Activated naive CD4-positive, alpha-beta T cell treated with anti-CD3 and anti-CD28 coated beads, Interleukin-2, amount 50 U/mL, for 16 hours (primary cell): Measurements from ENCODE around the gene ZNF28.
A peak's percentile ranks its signal among the peaks of the same experiment; 100 is the strongest.
"Not testable (repeated sequence)": the region's sequence is repeated elsewhere in the genome, so short reads cannot be mapped to it uniquely, and the experiment has no call there.

Experiments
- DNase-seq: peaks from one replicate; pipeline ENCODE4 v3.0.0-alpha.2; 2020

ZNF28 gene

GRCh38 chr19:52821204-52821960 is at the start of gene ZNF28:
ZNF28 (minus strand) TSS chr19:52821633; CDS start chr19:52817958, 3,675 bp downstream.
- DNase-seq = peak; percentile 64

- not testable (repeated sequence) for DNase-seq
Observed at GRCh38 chr19:52868031-52868430, 46.6 kb upstream of the ZNF28 start.

GRCh38 chr19:52857378-52858191 is 36.2 kb upstream of the ZNF28 start, which contains the start of gene ZNF468:
ZNF468 (minus strand) TSS chr19:52857619; CDS start chr19:52854272, 3,347 bp downstream.
- peak; percentile 61 for DNase-seq

- DNase-seq = peak; percentile 10
Observed at GRCh38 chr19:52856540-52857377, 35.3 kb upstream of the ZNF28 start.

GRCh38 chr19:52847352-52847751 is 25.9 kb upstream of the ZNF28 start:
- DNase-seq = not testable (repeated sequence)

GRCh38 chr19:52840825-52841465 is 19.5 kb upstream of the ZNF28 start:
- DNase-seq = not testable (repeated sequence)

- DNase-seq = not testable (repeated sequence)
Observed at GRCh38 chr19:52834289-52834688, 12.9 kb upstream of the ZNF28 start.

GRCh38 chr19:52833541-52833940 is 12.1 kb upstream of the ZNF28 start:
- DNase-seq = not testable (repeated sequence)

GRCh38 chr19:52829866-52830265 is 8.4 kb upstream of the ZNF28 start:
- DNase-seq = not testable (repeated sequence)

- no peak for DNase-seq
Observed at GRCh38 chr19:52825765-52826164, 4.3 kb upstream of the ZNF28 start.

GRCh38 chr19:52823676-52824075 is 2.2 kb upstream of the ZNF28 start:
- DNase-seq = no peak

GRCh38 chr19:52820472-52821203 is 795 bp downstream of the ZNF28 start:
- DNase-seq = not testable (repeated sequence)

- DNase-seq = no peak
Observed at GRCh38 chr19:52809801-52810200, 11.6 kb downstream of the ZNF28 start.

- DNase-seq = not testable (repeated sequence)
Observed at GRCh38 chr19:52799950-52800640, 21.3 kb downstream of the ZNF28 start.

GRCh38 chr19:52789440-52789839 is 32.0 kb downstream of the ZNF28 start:
- DNase-seq = no peak

- DNase-seq = peak; percentile 77
Observed at GRCh38 chr19:52786464-52787354, 34.7 kb downstream of the ZNF28 start, which contains the start of gene ZNF600. ZNF600 (minus strand) TSS chr19:52786791; CDS start chr19:52778888, 7,903 bp downstream.

- no peak for DNase-seq
Observed at GRCh38 chr19:52786078-52786463, 35.4 kb downstream of the ZNF28 start.

GRCh38 chr19:52785506-52785905 is 35.9 kb downstream of the ZNF28 start:
- no peak for DNase-seq

- not testable (repeated sequence) for DNase-seq
Observed at GRCh38 chr19:52782864-52783263, 38.6 kb downstream of the ZNF28 start.

GRCh38 chr19:52778811-52779210 is 42.6 kb downstream of the ZNF28 start:
- DNase-seq = no peak
